ENCODE results near the gene USP37.

GRCh38 chr2:218418321-218418716 is 149.8 kb downstream of the USP37 start:
- TF ChIP-seq CTCF (IDR thresholded peaks at IDR 0.05) (no peak), POLR2A (IDR thresholded peaks at IDR 0.05) (no peak)

Measured in adrenal gland (tissue), 5 donors.